Measurements from ENCODE around the gene RHBDD1. TPM values are rescaled to one million over a fixed set of nuclear protein-coding genes. Genes with fewer than 3 reads are reported as not detected.
"Not testable (repeated sequence)": the region's sequence is repeated elsewhere in the genome, so short reads cannot be mapped to it uniquely, and the experiment has no call there.

RHBDD1 gene
- total RNA-seq, 1 donor from 2014 or later, result 35.1 TPM

DNA sequence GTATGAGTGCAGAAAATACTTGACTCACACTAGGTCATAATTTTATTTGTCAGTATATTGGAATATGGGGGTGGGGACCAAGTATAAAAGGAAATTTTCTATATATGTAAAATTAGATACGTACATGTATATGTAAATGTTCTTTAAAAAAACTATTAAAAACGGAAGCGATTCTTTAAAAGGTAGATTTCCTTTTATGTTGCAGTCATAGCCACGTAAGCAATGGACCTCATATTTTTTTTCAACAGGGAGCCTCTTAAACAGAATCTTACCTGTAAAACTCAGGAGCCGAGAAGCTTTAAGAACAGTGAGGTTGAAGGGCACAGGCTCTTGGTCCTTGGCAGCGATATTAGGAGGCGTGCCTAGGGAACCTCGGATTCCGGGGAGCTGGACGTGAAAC lies 3.3 kb downstream of the RHBDD1 start:
- intact Hi-C loops (cut with micrococcal nuclease), result loop anchor here (10.0 kb wide), 1 partner anchor 146 kb away; no protein-coding TSS in a partner anchor
- Histone ChIP-seq H3K9me3 (replicated peaks) (peaks cover 4% of the 10 kb centered on the region), H3K36me3 (no peaks in the 10 kb centered on the region), H3K27ac (replicated peaks) (no peak overlapping the region), H3K4me3 (no peak overlapping the region), H3K4me1 (peaks cover 32% of the 10 kb centered on the region), H3K27me3 (ENCODE audit: low read depth) (no peaks in the 10 kb centered on the region)
- TF ChIP-seq, protein P1, sequence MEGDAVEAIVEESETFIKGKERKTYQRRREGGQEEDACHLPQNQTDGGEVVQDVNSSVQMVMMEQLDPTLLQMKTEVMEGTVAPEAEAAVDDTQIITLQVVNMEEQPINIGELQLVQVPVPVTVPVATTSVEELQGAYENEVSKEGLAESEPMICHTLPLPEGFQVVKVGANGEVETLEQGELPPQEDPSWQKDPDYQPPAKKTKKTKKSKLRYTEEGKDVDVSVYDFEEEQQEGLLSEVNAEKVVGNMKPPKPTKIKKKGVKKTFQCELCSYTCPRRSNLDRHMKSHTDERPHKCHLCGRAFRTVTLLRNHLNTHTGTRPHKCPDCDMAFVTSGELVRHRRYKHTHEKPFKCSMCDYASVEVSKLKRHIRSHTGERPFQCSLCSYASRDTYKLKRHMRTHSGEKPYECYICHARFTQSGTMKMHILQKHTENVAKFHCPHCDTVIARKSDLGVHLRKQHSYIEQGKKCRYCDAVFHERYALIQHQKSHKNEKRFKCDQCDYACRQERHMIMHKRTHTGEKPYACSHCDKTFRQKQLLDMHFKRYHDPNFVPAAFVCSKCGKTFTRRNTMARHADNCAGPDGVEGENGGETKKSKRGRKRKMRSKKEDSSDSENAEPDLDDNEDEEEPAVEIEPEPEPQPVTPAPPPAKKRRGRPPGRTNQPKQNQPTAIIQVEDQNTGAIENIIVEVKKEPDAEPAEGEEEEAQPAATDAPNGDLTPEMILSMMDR (IDR thresholded peaks at IDR 0.05; ENCODE audit: borderline replicate concordance), result no peak
- no peak for DNase-seq

DNA sequence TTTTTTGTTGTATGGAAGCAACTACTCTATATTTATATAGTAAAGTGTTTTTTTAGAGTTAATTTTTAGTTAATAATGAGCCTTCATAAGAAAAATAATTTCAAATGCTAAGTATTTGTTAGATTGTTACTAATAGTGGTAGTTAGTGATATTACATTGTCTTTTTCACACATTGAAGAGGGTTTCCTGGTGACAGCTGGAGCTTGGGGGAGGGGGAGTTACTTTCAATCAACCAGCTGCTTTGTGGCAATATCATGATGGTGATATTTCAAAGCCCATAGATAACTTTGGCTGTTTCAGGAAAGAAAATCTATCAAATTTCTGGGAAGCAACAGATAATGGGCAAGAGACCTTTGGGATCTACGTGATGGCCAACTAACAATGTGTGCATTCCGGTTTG lies 4.1 kb downstream of the RHBDD1 start:
- DNase-seq, result no peak
- H3K4me3 ChIP-seq, result no peak overlapping the region
- H3K36me3 ChIP-seq, result no peaks in the 10 kb centered on the region
- TF ChIP-seq, protein P1 (IDR thresholded peaks at IDR 0.05; ENCODE audit: borderline replicate concordance), result no peak
- H3K27me3 ChIP-seq (ENCODE audit: low read depth), result no peaks in the 10 kb centered on the region
- H3K9me3 ChIP-seq (replicated peaks), result peaks cover 4% of the 10 kb centered on the region
- intact Hi-C loops (cut with micrococcal nuclease), result loop anchor here (10.0 kb wide), 1 partner anchor 145 kb away; no protein-coding TSS in a partner anchor
- peaks cover 25% of the 10 kb centered on the region for H3K4me1 ChIP-seq
- no peak overlapping the region for H3K27ac ChIP-seq (replicated peaks)

DNA sequence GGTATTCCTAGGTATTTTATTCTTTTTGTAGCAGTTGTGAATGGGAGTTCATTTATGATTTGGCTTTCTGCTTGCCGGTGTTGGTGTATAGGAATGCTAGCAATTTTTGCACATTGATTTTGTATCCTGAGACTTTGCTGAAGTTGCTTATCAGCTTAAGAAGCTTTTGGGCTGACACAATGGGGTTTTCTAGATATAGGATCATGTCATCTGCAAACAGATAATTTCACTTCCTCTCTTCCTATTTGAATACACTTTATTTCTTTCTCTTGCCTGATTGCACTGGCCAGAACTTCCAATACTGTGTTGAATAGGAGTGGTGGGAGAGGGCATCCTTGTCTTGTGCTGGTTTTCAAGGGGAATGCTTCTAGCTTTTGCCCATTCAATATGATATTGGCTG lies 7.1 kb downstream of the RHBDD1 start:
- H3K4me3 ChIP-seq; H3K9me3 ChIP-seq (replicated peaks); H3K27me3 ChIP-seq (ENCODE audit: low read depth); H3K36me3 ChIP-seq; H3K27ac ChIP-seq (replicated peaks); DNase-seq; intact Hi-C loops (cut with micrococcal nuclease): not testable (repeated sequence)
- peaks cover 15% of the 10 kb centered on the region for H3K4me1 ChIP-seq

DNA sequence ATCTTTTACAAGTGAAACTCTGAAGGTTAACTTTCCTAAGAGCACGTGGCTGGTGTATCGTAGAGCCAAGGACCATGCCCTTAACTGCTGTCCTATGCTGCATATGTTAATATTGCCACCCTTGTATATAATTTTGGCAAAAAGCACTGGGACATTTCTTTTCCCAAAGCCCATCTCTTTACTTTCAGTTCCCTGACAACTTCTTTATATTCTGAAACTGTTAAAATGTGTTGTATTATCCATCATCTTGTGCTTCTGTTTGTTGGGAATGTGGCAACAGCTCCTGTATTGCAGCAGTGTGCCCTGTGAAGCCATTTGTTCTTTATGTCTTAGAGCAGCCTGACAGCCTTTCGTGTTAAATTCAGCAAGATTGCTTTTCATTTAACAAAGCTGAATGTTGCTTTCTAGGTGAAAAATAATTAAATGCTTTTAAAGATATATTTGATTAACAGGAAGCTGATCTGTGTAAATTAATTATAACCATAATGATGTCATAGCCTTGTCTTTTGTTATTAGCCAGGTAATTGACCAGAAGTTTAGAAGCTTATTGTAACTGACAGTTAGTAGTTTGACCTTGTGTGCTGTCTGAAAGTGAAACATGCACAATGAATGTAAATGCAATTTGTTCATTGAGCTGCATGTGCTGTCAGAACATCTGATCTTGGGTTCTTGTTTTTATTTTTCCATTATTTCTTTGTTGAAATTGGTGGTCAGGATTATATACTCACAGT lies 9.7 kb downstream of the RHBDD1 start:
- Histone ChIP-seq H3K27ac (replicated peaks) (no peak overlapping the region), H3K4me1 (peaks cover 15% of the 10 kb centered on the region), H3K9me3 (replicated peaks) (peaks cover 4% of the 10 kb centered on the region), H3K27me3 (ENCODE audit: low read depth) (no peaks in the 10 kb centered on the region), H3K36me3 (no peaks in the 10 kb centered on the region), H3K4me3 (no peak overlapping the region)
- intact Hi-C loops (cut with micrococcal nuclease), result no loop called here
- TF ChIP-seq, protein P1 (IDR thresholded peaks at IDR 0.05; ENCODE audit: borderline replicate concordance), result no peak
- no peak for DNase-seq

DNA sequence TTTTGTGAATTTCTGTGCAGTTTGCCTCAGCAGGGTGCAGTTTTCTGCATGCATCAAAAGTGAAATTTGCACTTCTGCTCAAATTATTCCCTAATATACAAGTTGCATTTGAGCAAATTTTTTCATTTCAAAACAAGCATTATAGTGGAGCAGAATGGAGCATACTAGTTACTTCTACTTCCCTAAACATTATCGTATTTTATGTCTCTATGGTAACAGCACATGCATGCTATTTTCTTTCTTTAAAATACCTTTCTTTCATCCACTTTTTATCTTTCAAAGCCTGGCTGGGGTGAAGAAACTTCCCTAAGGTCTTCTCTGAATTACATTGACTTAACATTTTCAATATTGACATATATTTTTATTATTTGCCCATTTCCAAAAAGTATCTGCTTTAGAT lies 11.2 kb downstream of the RHBDD1 start:
- intact Hi-C loops (cut with micrococcal nuclease), result no loop called here
- no peak for DNase-seq
- no peaks in the 10 kb centered on the region for H3K36me3 ChIP-seq
- H3K4me3 ChIP-seq, result no peak overlapping the region
- TF ChIP-seq, protein P1 (IDR thresholded peaks at IDR 0.05; ENCODE audit: borderline replicate concordance), result no peak
- H3K27ac ChIP-seq (replicated peaks), result no peak overlapping the region
- peaks cover 4% of the 10 kb centered on the region for H3K9me3 ChIP-seq (replicated peaks)
- no peaks in the 10 kb centered on the region for H3K27me3 ChIP-seq (ENCODE audit: low read depth)
- H3K4me1 ChIP-seq, result peaks cover 15% of the 10 kb centered on the region

DNA sequence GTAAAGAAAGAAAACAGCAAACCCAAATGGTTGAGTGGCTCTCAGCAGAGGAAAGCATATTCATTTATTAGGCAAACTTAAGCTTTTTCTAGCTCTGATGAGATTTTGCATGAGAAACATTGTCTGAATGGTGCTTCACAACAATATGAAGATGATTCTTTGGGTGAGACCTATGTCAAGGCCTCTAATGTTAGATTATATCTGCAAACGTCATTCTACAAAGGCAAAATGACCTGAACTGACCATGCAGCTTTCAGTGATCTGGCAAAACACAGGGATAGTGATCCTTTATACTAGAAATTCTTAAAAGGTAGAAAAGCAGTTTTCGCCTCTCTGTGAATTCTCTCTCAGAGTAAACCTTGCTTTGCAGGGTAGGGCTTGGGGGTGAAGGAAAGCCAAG lies 11.7 kb downstream of the RHBDD1 start:
- TF ChIP-seq, protein P1 (IDR thresholded peaks at IDR 0.05; ENCODE audit: borderline replicate concordance), result no peak
- intact Hi-C loops (cut with micrococcal nuclease), result no loop called here
- H3K27ac ChIP-seq (replicated peaks), result no peak overlapping the region
- no peaks in the 10 kb centered on the region for H3K36me3 ChIP-seq
- H3K4me3 ChIP-seq, result no peak overlapping the region
- peaks cover 15% of the 10 kb centered on the region for H3K4me1 ChIP-seq
- DNase-seq, result no peak
- H3K27me3 ChIP-seq (ENCODE audit: low read depth), result no peaks in the 10 kb centered on the region
- H3K9me3 ChIP-seq (replicated peaks), result peaks cover 1% of the 10 kb centered on the region
